ENCODE results near the gene MMP24OS.

The MMP24OS gene

GRCh38 chr20:35238170-35238569 lies 39.8 kb downstream of the MMP24OS start:
- Histone ChIP-seq H3K9me3 (ENCODE audit: control insufficient read depth in 1 of 2, low read length in 2 of 2) (no peaks in the 10 kb centered on the region), H3K4me3 (ENCODE audit: low read depth in 1 of 2, low read length in 2 of 2) (no peak overlapping the region), H3K27me3 (ENCODE audit: low read depth, low read length) (no peaks in the 10 kb centered on the region), H3K27ac (ENCODE audit: low read length) (no peak overlapping the region), H3K4me1 (ENCODE audit: control insufficient read depth in 1 of 2, insufficient read depth in 2 of 2, low read length in 2 of 2) (no peaks in the 10 kb centered on the region), H3K36me3 (ENCODE audit: control insufficient read depth in 1 of 2, insufficient read depth in 2 of 2, low read length in 2 of 2) (peaks cover 0 to 14% of the 10 kb centered on the region in 2 donors)

DNA sequence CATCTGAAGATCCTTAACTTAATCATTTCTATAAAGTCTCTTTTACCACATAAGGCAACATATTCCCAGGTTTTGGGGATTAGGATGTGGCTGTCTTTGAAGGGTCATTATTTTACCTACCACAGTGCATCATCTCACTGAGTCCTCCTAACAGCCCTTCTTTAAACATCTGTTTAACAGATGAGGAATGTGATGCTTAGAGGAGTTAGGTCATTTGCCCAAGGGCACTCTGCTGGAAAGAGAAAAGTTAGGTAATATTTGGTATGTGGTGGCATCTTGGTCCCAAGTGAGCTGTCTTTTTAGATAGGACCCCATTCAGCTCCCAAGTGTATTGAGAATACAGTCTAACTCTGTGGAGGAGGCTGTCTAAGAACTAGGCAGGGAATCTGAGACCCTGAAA lies 40.4 kb downstream of the MMP24OS start:
- no peak overlapping the region for H3K4me3 ChIP-seq (ENCODE audit: low read depth in 1 of 2, low read length in 2 of 2)
- H3K9me3 ChIP-seq (ENCODE audit: control insufficient read depth in 1 of 2, low read length in 2 of 2), result no peaks in the 10 kb centered on the region
- no peaks in the 10 kb centered on the region for H3K27me3 ChIP-seq (ENCODE audit: low read depth, low read length)
- H3K27ac ChIP-seq (ENCODE audit: low read length), result no peak overlapping the region
- H3K4me1 ChIP-seq (ENCODE audit: control insufficient read depth in 1 of 2, insufficient read depth in 2 of 2, low read length in 2 of 2), result no peaks in the 10 kb centered on the region
- H3K36me3 ChIP-seq (ENCODE audit: control insufficient read depth in 1 of 2, insufficient read depth in 2 of 2, low read length in 2 of 2), result peaks cover 0 to 14% of the 10 kb centered on the region in 2 donors

- no peaks in the 10 kb centered on the region for H3K27me3 ChIP-seq (ENCODE audit: low read depth, low read length)
- H3K4me1 ChIP-seq (ENCODE audit: control insufficient read depth in 1 of 2, insufficient read depth in 2 of 2, low read length in 2 of 2), result no peaks in the 10 kb centered on the region
- H3K27ac ChIP-seq (ENCODE audit: low read length), result no peak overlapping the region
- no peak overlapping the region for H3K4me3 ChIP-seq (ENCODE audit: low read depth in 1 of 2, low read length in 2 of 2)
- no peaks in the 10 kb centered on the region for H3K9me3 ChIP-seq (ENCODE audit: control insufficient read depth in 1 of 2, low read length in 2 of 2)
- H3K36me3 ChIP-seq (ENCODE audit: control insufficient read depth in 1 of 2, insufficient read depth in 2 of 2, low read length in 2 of 2), result peaks cover 0 to 14% of the 10 kb centered on the region in 2 donors
These were observed 42.0 kb downstream of the MMP24OS start for GRCh38 chr20:35235881-35236280.

- H3K36me3 ChIP-seq (ENCODE audit: control insufficient read depth in 1 of 2, insufficient read depth in 2 of 2, low read length in 2 of 2), result peaks cover 0 to 17% of the 10 kb centered on the region in 2 donors
- no peak overlapping the region for H3K4me3 ChIP-seq (ENCODE audit: low read depth in 1 of 2, low read length in 2 of 2)
These were observed 45.3 kb downstream of the MMP24OS start for GRCh38 chr20:35232575-35232974.

GRCh38 chr20:35226884-35227681 lies 50.8 kb downstream of the MMP24OS start:
- no peak overlapping the region for H3K27ac ChIP-seq (ENCODE audit: low read length)
- peak overlapping the region in 1 of 2 donors; percentile 47 for H3K4me3 ChIP-seq (ENCODE audit: low read depth in 1 of 2, low read length in 2 of 2)
- peaks cover 0 to 6% of the 10 kb centered on the region in 2 donors for H3K4me1 ChIP-seq (ENCODE audit: control insufficient read depth in 1 of 2, insufficient read depth in 2 of 2, low read length in 2 of 2)
- no peaks in the 10 kb centered on the region for H3K9me3 ChIP-seq (ENCODE audit: control insufficient read depth in 1 of 2, low read length in 2 of 2)
- peaks cover 5% of the 10 kb centered on the region for H3K27me3 ChIP-seq (ENCODE audit: low read depth, low read length)
- peaks cover 0 to 3% of the 10 kb centered on the region in 2 donors for H3K36me3 ChIP-seq (ENCODE audit: control insufficient read depth in 1 of 2, insufficient read depth in 2 of 2, low read length in 2 of 2)

More at GRCh38 chr20:35232575-35232974, 45.3 kb downstream of the MMP24OS start:
- Histone ChIP-seq H3K4me1 (ENCODE audit: control insufficient read depth in 1 of 2, insufficient read depth in 2 of 2, low read length in 2 of 2) (peaks cover 0 to under 1% of the 10 kb centered on the region in 2 donors), H3K9me3 (ENCODE audit: control insufficient read depth in 1 of 2, low read length in 2 of 2) (no peaks in the 10 kb centered on the region), H3K27ac (ENCODE audit: low read length) (no peak overlapping the region), H3K27me3 (ENCODE audit: low read depth, low read length) (no peaks in the 10 kb centered on the region)
